Measurements from ENCODE around the gene B3GNT7. TPM values are rescaled to one million over a fixed set of nuclear protein-coding genes. Genes with fewer than 3 reads are reported as not detected.

B3GNT7 gene
- total and polyA plus RNA-seq, 2 of the 8 experiments (the other 6 are each of a cell fraction or from before 2014, with no cell fraction given), result 26.4 to 73.1 TPM

DNA sequence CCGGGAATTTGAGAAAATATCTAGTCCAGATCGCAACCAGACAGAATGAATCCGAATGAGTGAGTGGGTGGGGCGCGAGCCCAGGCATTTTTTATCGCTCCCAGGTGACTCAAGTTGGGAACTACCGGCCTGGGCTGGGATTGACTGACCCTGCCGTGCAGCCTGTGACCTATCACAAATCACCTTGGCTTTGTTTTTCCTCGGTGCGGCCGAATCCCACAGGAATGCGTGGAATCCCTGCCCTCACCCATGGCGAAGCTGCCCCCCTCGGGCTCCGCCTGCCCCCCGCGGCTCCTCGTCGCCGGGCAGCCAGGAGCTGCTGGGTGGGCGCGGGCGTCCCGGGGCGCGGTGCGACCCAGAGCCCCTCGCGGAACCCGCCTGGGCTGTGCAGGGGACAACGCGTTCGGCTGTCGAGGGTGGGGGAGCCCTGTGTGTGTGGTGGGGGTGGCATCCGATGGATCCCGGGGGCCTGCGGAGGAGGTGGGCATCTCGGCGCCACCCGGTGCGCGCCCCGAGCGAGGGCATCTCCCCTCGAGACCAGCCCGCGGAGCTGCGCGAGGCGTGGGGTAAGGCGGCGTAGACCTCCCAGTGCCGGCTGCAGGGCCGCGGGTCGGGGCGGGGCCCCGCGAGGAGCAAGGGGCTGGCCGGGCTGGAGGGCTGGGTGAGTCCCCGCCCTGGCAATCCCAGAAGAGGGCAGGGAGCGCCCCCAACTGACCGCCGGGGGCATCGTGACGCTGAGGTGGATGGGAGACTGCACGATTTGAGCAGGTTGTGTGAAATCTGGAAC is 16.5 kb downstream of the B3GNT7 start:
- Histone ChIP-seq H2AFZ (ENCODE audit: low read length) (0 out of 2 replicates have a peak overlapping the region, but pooled peaks have one; percentile 54), H4K91ac (replicated peaks; ENCODE audit: insufficient read length, low read length) (peak overlapping the region; percentile 47), H3K36me3 (ENCODE audit: control insufficient read depth in 2 of 4, insufficient read depth in 4 of 4, low read length in 3 of 4) (no peaks in the 10 kb centered on the region), H3K27me3 (replicated peaks in 1 of 4; ENCODE audit: control insufficient read depth in 3 of 4, extremely low read depth in 1 of 4, insufficient read depth in 3 of 4, low read length in 3 of 4) (no peaks in the 10 kb centered on the region), H2BK120ac (replicated peaks; ENCODE audit: low read depth, low read length) (peak overlapping the region; percentile 81), H2BK12ac (ENCODE audit: low read depth, low read length) (0 out of 2 replicates have a peak overlapping the region, but pooled peaks have one; percentile 99), H3K4me3 (ENCODE audit: extremely low read depth in 1 of 4, insufficient read depth in 2 of 4, low read depth in 3 of 4, low read length in 4 of 4) (peak overlapping the region; percentile 33 to 62 (median 42)), H2BK20ac (ENCODE audit: low read length) (no peak overlapping the region), H3K18ac (ENCODE audit: extremely low read depth, low read length) (peak overlapping the region; percentile 89), H3K9ac (replicated peaks in 1 of 4; ENCODE audit: extremely low read depth in 1 of 4, low read depth in 3 of 4, low read length in 3 of 4) (peak overlapping the region in 3 of 4 experiments; percentile 52 to 66 (median 58); a peak in 5 of 7 replicates), H3K23ac (ENCODE audit: insufficient read length) (no peak overlapping the region), H4K20me1 (replicated peaks in 1 of 2; ENCODE audit: control insufficient read depth in 1 of 2, insufficient read depth in 2 of 2, low read length in 2 of 2) (no peaks in the 10 kb centered on the region), H4K5ac (ENCODE audit: insufficient read length, low read depth, low read length) (no peak overlapping the region), H3K4me2 (ENCODE audit: insufficient read depth in 1 of 2, low read depth in 2 of 2, low read length in 2 of 2) (peak overlapping the region; percentile 55 to 72), H3K27ac (ENCODE audit: low read depth, low read length) (peak overlapping the region; percentile 41; the same call in 1 of the 2 replicates), H3K79me2 (ENCODE audit: control insufficient read depth in 1 of 2, insufficient read depth in 2 of 2, low read length in 2 of 2) (no peaks in the 10 kb centered on the region), H2BK15ac (ENCODE audit: low read length) (no peak overlapping the region), H3K23me2 (ENCODE audit: low read depth, low read length) (no peaks in the 10 kb centered on the region; the same call in 1 of the 2 replicates), H2BK5ac (ENCODE audit: low read depth, low read length) (peak overlapping the region; percentile 77; the same call in 1 of the 2 replicates), H3K9me3 (ENCODE audit: insufficient read depth in 2 of 2, low read depth in 1 of 2, low read length in 1 of 2) (no peaks in the 10 kb centered on the region; a peak in 1 of 4 replicates), H2AK5ac (ENCODE audit: low read depth, low read length) (no peak overlapping the region), H3K56ac (replicated peaks; ENCODE audit: insufficient read length, low read depth, low read length) (peak overlapping the region; percentile 80), H3K4me1 (replicated peaks in 1 of 4; ENCODE audit: control insufficient read depth in 3 of 4, insufficient read depth in 4 of 4, low read length in 3 of 4) (peaks cover 14 to 29% (median 20%) of the 10 kb centered on the region in 4 experiments), H3K79me1 (ENCODE audit: low read depth, low read length) (no peaks in the 10 kb centered on the region), H3K14ac (ENCODE audit: insufficient read length) (no peak overlapping the region), H4K8ac (ENCODE audit: extremely low read depth, insufficient read depth, low read length) (peak overlapping the region; percentile 94), H3K4ac (replicated peaks; ENCODE audit: insufficient read length, low read depth, low read length) (peak overlapping the region; percentile 92)
- DNase-seq (ENCODE audit: low read depth in 1 of 2, low spot score in 2 of 2) (peak; percentile 69 to 98), FAIRE-seq (peak; percentile 48)
- 4% methylated on average over 38 of the region's 67 CpGs; no CpG with 5 or more reads in 1 of the 2 experiments for WGBS, 2 experiments (ENCODE audit: extremely low coverage in 1 of 2, insufficient coverage in 1 of 2, insufficient read length in 1 of 2, insufficient replicate concordance in 2 of 2, low coverage in 1 of 2, low lambda C conversion rate in 2 of 2, missing lambda C conversion rate in 1 of 2)
- POLR2A ChIA-PET (ENCODE audit: partially characterized antibody), result interaction anchor here (0.7 to 20.1 kb wide), 21 partner anchors 10 to 355 kb away, joined by 3 to 235 read pairs (median 4); partner anchors contain the start of genes NCL and PSMD1
- CTCF ChIA-PET (ENCODE audit: partially characterized antibody), result interaction anchor here (0.6 to 32.5 kb wide), 46 partner anchors 6 to 548 kb away, joined by 3 to 617 read pairs (median 4); partner anchors contain the start of genes B3GNT7 and ITM2C
- TF ChIP-seq TEAD4 (IDR thresholded peaks at IDR 0.05; ENCODE audit: low read depth, low read length) (peak; percentile 95), SAP30 (IDR thresholded peaks at IDR 0.05; ENCODE audit: insufficient read depth, insufficient replicate concordance, low read length) (no peak), CBX5 (IDR thresholded peaks at IDR 0.05; ENCODE audit: low read depth, low read length) (no peak), CBX8 (IDR thresholded peaks at IDR 0.05; ENCODE audit: borderline replicate concordance, low read depth, low read length) (no peak), YY1 (IDR thresholded peaks at IDR 0.05; ENCODE audit: low read depth, low read length) (no peak), TAF1 (IDR thresholded peaks at IDR 0.05; ENCODE audit: low read depth, low read length) (peak; percentile 33; the same call in 1 of the 2 replicates), SIRT6 (IDR thresholded peaks at IDR 0.05; ENCODE audit: low read length) (no peak), EZH2 (IDR thresholded peaks at IDR 0.05; ENCODE audit: low read depth, low read length, severe bottlenecking) (no peak), MAFK (IDR thresholded peaks at IDR 0.05; ENCODE audit: low read depth, low read length) (no peak), POLR2AphosphoS5 (IDR thresholded peaks at IDR 0.05; ENCODE audit: low read depth, low read length) (peak; percentile 51; the same call in 1 of the 2 replicates)
- TF ChIP-seq, protein P1, sequence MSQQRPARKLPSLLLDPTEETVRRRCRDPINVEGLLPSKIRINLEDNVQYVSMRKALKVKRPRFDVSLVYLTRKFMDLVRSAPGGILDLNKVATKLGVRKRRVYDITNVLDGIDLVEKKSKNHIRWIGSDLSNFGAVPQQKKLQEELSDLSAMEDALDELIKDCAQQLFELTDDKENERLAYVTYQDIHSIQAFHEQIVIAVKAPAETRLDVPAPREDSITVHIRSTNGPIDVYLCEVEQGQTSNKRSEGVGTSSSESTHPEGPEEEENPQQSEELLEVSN (IDR thresholded peaks at IDR 0.05), result peak; percentile 31; the same call in 1 of the 2 replicates
